Breast epithelium (tissue), 4 donors: ENCODE measurements around the gene ZNF662. TPM values are rescaled to one million over a fixed set of nuclear protein-coding genes. Genes with fewer than 3 reads are reported as not detected.

Experiments
- DNase-seq, 2 donors: peaks; one replicate each; pipeline ENCODE4 v3.0.0-alpha.2; 2019; ENCODE audit warnings: low spot score in 2 of 2
- H3K27ac ChIP-seq, 2 donors: fragments of 200-600 bp; sonication (generic) in 1 of 2; one replicate each; pipeline ENCODE4 v1.5.1; 2016 to 2019; ENCODE audit warnings: mild to moderate bottlenecking in 1 of 2
- H3K27me3 ChIP-seq, 2 donors: fragments of 200-600 bp; sonication (generic) in 1 of 2; one replicate each; pipeline versions ENCODE4 v1.5.1 to v1.6.0; 2017 to 2019; ENCODE audit warnings: control low read depth in 1 of 2, mild to moderate bottlenecking in 1 of 2
- H3K36me3 ChIP-seq: fragments of 200-600 bp; one replicate; pipeline ENCODE4 v1.5.1; 2019
- H3K4me1 ChIP-seq, 2 donors: fragments of 200-600 bp; sonication (generic); one replicate each; pipeline ENCODE4 v1.5.1; 2016 to 2019; ENCODE audit warnings: control low read depth in 1 of 2
- H3K4me3 ChIP-seq, 3 donors: fragments of 200-600 bp; sonication (generic); 1 replicate in 2 of 3; 2 replicates in 1 of 3; pipeline ENCODE4 v1.5.1; 2016 to 2019; ENCODE audit warnings: mild to moderate bottlenecking in 3 of 3, moderate library complexity in 2 of 3
- H3K9me3 ChIP-seq, 2 donors: fragments of 200-600 bp; sonication (generic) in 1 of 2; one replicate each; pipeline ENCODE4 v1.5.1; 2016 to 2019; ENCODE audit warnings: control low read depth in 1 of 2
- POLR2A ChIP-seq: fragments of 450-650 bp; IDR thresholded peaks from one replicate; pipeline ENCODE4 v1.6.1; 2016; ENCODE audit warnings: antibody characterized with exemption, mild to moderate bottlenecking, moderate library complexity
- intact Hi-C: fragments of 100-400 bp; cut with DNase I; formaldehyde crosslinking; loops from one replicate; pipeline ENCODE4 v1.15.1; 2023; ENCODE audit warnings: low total_unique reads
- total RNA-seq, 3 donors: library from RNA; depleted of rRNA; stranded (reverse); fragments of >200 nt; gene quantifications; one replicate each; pipeline ENCODE4 v1.1.0, GENCODE V29; 2016
- TF ChIP-seq, protein P1 (sequence below), 3 donors: fragments of 450-650 bp; IDR thresholded peaks; one replicate each; pipeline ENCODE4 v1.5.1; 2016 to 2017; ENCODE audit warnings: antibody characterized with exemption in 3 of 3, mild to moderate bottlenecking in 3 of 3, moderate library complexity in 3 of 3

The ZNF662 gene
- total RNA-seq, 3 donors from 2014 or later, result 8.2 to 17.4 (median 13.8) TPM

DNA sequence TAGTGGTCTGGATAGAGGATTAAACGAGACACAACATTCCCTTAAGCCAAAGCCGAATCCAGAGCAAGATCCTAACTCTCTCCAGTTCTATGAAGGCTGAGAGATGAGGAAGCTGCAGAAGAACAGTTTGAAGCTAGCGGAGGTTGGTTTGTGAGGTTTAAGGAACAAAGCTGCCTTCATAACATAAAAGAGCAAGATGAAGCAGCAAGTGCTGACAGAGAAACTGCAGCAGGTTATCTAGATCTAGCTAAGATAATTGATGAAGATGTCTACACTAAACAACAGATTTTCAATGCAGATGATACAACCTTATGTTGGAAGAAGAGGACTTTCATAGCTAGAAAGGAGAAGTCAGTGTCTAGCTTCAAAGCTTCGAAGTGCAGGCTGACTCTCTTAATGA is 58.3 kb downstream of the ZNF662 start:
- no peaks in the 10 kb centered on the region for H3K27me3 ChIP-seq
- intact Hi-C loops, result no loop called here
- H3K4me1 ChIP-seq, result no peaks in the 10 kb centered on the region
- H3K36me3 ChIP-seq, result no peaks in the 10 kb centered on the region
- no peak for DNase-seq
- H3K9me3 ChIP-seq, result no peaks in the 10 kb centered on the region
- no peak for TF ChIP-seq POLR2A
- TF ChIP-seq, protein P1, sequence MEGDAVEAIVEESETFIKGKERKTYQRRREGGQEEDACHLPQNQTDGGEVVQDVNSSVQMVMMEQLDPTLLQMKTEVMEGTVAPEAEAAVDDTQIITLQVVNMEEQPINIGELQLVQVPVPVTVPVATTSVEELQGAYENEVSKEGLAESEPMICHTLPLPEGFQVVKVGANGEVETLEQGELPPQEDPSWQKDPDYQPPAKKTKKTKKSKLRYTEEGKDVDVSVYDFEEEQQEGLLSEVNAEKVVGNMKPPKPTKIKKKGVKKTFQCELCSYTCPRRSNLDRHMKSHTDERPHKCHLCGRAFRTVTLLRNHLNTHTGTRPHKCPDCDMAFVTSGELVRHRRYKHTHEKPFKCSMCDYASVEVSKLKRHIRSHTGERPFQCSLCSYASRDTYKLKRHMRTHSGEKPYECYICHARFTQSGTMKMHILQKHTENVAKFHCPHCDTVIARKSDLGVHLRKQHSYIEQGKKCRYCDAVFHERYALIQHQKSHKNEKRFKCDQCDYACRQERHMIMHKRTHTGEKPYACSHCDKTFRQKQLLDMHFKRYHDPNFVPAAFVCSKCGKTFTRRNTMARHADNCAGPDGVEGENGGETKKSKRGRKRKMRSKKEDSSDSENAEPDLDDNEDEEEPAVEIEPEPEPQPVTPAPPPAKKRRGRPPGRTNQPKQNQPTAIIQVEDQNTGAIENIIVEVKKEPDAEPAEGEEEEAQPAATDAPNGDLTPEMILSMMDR (IDR thresholded peaks at IDR 0.05), result no peak
- no peak overlapping the region for H3K27ac ChIP-seq
- no peak overlapping the region for H3K4me3 ChIP-seq

Other genes starting within 250 kb of the ZNF662 start
- not detected for gene KLHL40, start 220.6 kb upstream of the ZNF662 start, total RNA-seq
- 1 to 10 TPM in 1 of 3 donors, under 1 TPM in 1, not detected in 1; 0.32 to 1.6 TPM for gene HHATL, start 203.3 kb upstream of the ZNF662 start, total RNA-seq
- gene CCDC13, start 132.9 kb upstream of the ZNF662 start, total RNA-seq, result 1 to 10 TPM; 2.3 to 2.9 (median 2.9) TPM
- gene HIGD1A, start 101.7 kb upstream of the ZNF662 start, total RNA-seq, result 100 to 1,000 TPM; 131 to 185 (median 148) TPM
- 10 to 100 TPM in 1 of 3 donors, 1 to 10 TPM in 2; 1.8 to 15.8 (median 6.9) TPM for gene ACKR2, start 96.7 kb upstream of the ZNF662 start, total RNA-seq
- gene CYP8B1, start 30.3 kb upstream of the ZNF662 start, total RNA-seq, result not detected
- gene GASK1A, start 73.2 kb downstream of the ZNF662 start, total RNA-seq, result 10 to 100 TPM; 10.1 to 22.6 (median 20.5) TPM
- gene POMGNT2, start 199.9 kb downstream of the ZNF662 start, total RNA-seq, result 10 to 100 TPM; 14.6 to 19.0 (median 18.4) TPM